HL-60 (cell line): ENCODE data around the gene LINGO3.

Experiments
- CTCF ChIP-seq: IDR thresholded peaks from one replicate; pipeline ENCODE4 v1.5.1; 2011; ENCODE audit warnings: low read length, control low read depth, inconsistent platforms; ENCODE audit not compliant: insufficient read depth
- GABPA ChIP-seq: IDR thresholded peaks from 2 replicates; pipeline ENCODE4 v1.6.1; 2012; ENCODE audit warnings: low read depth
- POLR2AphosphoS5 ChIP-seq: IDR thresholded peaks from 2 replicates; pipeline ENCODE4 v1.6.1; 2012; ENCODE audit warnings: low read depth
- REST ChIP-seq: IDR thresholded peaks from 2 replicates; pipeline ENCODE4 v1.6.1; 2012; ENCODE audit warnings: low read depth; ENCODE audit not compliant: insufficient replicate concordance
- SPI1 ChIP-seq: IDR thresholded peaks from 2 replicates; pipeline ENCODE4 v1.6.1; 2012; ENCODE audit warnings: low read depth, mild to moderate bottlenecking, borderline replicate concordance

- TF ChIP-seq CTCF: no peak
- no peak for TF ChIP-seq POLR2AphosphoS5
- TF ChIP-seq GABPA: no peak
- no peak for TF ChIP-seq REST
- TF ChIP-seq SPI1: no peak
Observed at GRCh38 chr19:2305452-2306280, 2.3 kb downstream of the LINGO3 start.
